Heart left ventricle (tissue), 16 donors: ENCODE results near the gene GMPPA. TPM values are rescaled to one million over a fixed set of nuclear protein-coding genes. Genes with fewer than 3 reads are reported as not detected.

Experiments used
- ATAC-seq, 4 donors: fragments of 200-7000 bp; cut with Tn5 transposase; one replicate each; pipeline ENCODE4 v1.9.1; 2020 to 2022; ENCODE audit warnings: moderate library complexity in 4 of 4, mild to moderate bottlenecking in 3 of 4, moderate number of reproducible peaks in 1 of 4
- DNase-seq, 5 donors: peaks; one replicate each; pipeline ENCODE4 v3.0.0-alpha.2; 2020
- H3K27ac ChIP-seq, 12 donors: fragments of 200-600 bp; sonication (generic) in 4 of 12; one replicate each; pipeline versions ENCODE4 v1.5.0 to v1.8.0; 2016 to 2022; ENCODE audit warnings: mild to moderate bottlenecking in 2 of 12
- H3K27me3 ChIP-seq, 9 donors: fragments of 200-600 bp; sonication (generic) in 2 of 9; one replicate each; pipeline versions ENCODE4 v1.5.1 to v1.8.0; 2016 to 2022; ENCODE audit warnings: mild to moderate bottlenecking in 3 of 9
- H3K36me3 ChIP-seq, 9 donors: fragments of 200-600 bp; sonication (generic) in 2 of 9; one replicate each; pipeline versions ENCODE4 v1.5.0 to v1.8.0; 2018 to 2022; ENCODE audit warnings: mild to moderate bottlenecking in 2 of 9
- H3K4me1 ChIP-seq, 12 donors: fragments of 200-600 bp; sonication (generic) in 4 of 12; one replicate each; pipeline versions ENCODE4 v1.5.0 to v1.8.0; 2016 to 2022; ENCODE audit warnings: mild to moderate bottlenecking in 3 of 12
- H3K4me3 ChIP-seq, 12 donors: fragments of 200-600 bp; sonication (generic) in 4 of 12; one replicate each; pipeline versions ENCODE4 v1.5.0 to v1.8.0; 2017 to 2022; ENCODE audit warnings: mild to moderate bottlenecking in 9 of 12, moderate library complexity in 4 of 12
- H3K9me3 ChIP-seq, 12 donors: fragments of 200-600 bp; sonication (generic) in 4 of 12; one replicate each; pipeline versions ENCODE4 v1.5.0 to v1.8.0; 2016 to 2022; ENCODE audit warnings: mild to moderate bottlenecking in 1 of 12
- POLR2A ChIP-seq, 2 donors: fragments of 450-650 bp; IDR thresholded peaks; one replicate each; pipeline ENCODE4 v1.6.1; 2017; ENCODE audit warnings: antibody characterized with exemption in 2 of 2, mild to moderate bottlenecking in 2 of 2, moderate library complexity in 2 of 2
- WGBS, 4 donors: extraction: QIAGEN DNeasy Blood & Tissue Kit in 2 of 4; methylation state at CpG; one replicate each; pipeline versions ENCODE4 v1.1.5 to v1.1.7; 2013 to 2018; 5-methylcytosine and 5-hydroxymethylcytosine counted together
- intact Hi-C, 10 donors: fragments of 100-400 bp; cut with DNase I; formaldehyde crosslinking; loops; one replicate each; pipeline versions ENCODE4 v1.11.1 to v1.14.2; 2022
- polyA plus RNA-seq, 2 donors: library from polyadenylated mRNA; stranded (reverse); fragments of 200-250 nt; gene quantifications; one replicate each; pipeline ENCODE4 v1.2.3, GENCODE V29; 2013
- total RNA-seq, 9 donors: library from RNA; depleted of rRNA in 2 of 9; stranded (reverse); fragments of >200 nt in 2 of 9; fragmentation: NEBNext Ultra II Directional in 3 of 9; extraction: Animal tissue kit (Norgen Biotek cat#: 25700) in 3 of 9; gene quantifications; one replicate each; pipeline versions ENCODE4 v1.1.0 to v1.2.4, GENCODE V29; 2016 to 2023
- TF ChIP-seq, protein P1 (sequence below), 12 donors: fragments of 200-600 bp; sonication (generic) in 4 of 12; IDR thresholded peaks; one replicate each; pipeline versions ENCODE4 v1.5.0 to v1.8.0; 2018 to 2022; ENCODE audit warnings: antibody characterized with exemption in 12 of 12, mild to moderate bottlenecking in 5 of 12
- donor health status: ischemic (EF 13 %, LVEDD 7.1; RV severe dilation, severe dysfunction).
- donor health status: healthy with polysubstance abuse.
- donor health status: DM: no; HTN: yes; CAD: no.
- donor health status: DM: no; HTN: no; CAD: no.
- donor health status: ischemic (EF 25% LVEDD 6.9; RV normal size, moderate dysfunction).
- donor health status: ischemic (EF 25% LVEDD 5.7; RV mildly dilated, moderate dysfunction).
- donor health status: healthy.
- donor health status: DM: yes; HTN: yes; CAD: no.
- donor health status: ischemic (EF 35%, LVEDD 5.7; RV mildly dilated, moderate dysfunction).
- donor health status: nonischemic (EF 11% LVEDD 7.7; RV severe dilation, severe dysfunction).
- donor health status: DM: yes; HTN: yes; CAD: no.
- donor health status: PGD.
- donor health status: ischemic (EF 29% LVEDD 5.4; RV normal size, mild dysfunction).
- donor health status: nonischemic (EF 23%, LVEDD 6.1; RV moderate dilation, normal function).

The GMPPA gene
- total and polyA plus RNA-seq, 11 donors: 15.8 to 35.5 (median 20.1) TPM

DNA sequence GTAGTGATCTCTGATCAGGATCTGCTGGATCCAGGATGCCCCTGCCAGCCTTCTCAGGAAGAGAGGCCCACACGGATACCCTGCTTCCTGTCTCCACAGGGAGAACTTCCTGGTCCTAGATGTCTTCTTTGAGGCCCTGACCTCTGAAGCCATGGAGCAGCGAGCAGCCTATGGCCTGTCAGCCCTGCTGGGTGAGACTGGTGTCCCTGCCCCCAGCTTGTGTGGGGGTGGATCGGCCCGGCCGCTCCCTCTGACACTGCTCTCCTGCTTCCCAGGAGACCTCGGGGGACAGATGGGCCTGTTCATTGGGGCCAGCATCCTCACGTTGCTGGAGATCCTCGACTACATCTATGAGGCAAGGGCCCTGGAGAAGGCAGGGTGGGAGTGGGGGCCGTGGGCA lies 38.3 kb downstream of the GMPPA start:
- DNase-seq (no peak), ATAC-seq (no peak)
- WGBS, 4 donors: 42 to 75% (median 57%) methylated on average over 4 to 9 of the region's 9 CpGs
- no peak overlapping the region for H3K27ac ChIP-seq
- TF ChIP-seq, protein P1, sequence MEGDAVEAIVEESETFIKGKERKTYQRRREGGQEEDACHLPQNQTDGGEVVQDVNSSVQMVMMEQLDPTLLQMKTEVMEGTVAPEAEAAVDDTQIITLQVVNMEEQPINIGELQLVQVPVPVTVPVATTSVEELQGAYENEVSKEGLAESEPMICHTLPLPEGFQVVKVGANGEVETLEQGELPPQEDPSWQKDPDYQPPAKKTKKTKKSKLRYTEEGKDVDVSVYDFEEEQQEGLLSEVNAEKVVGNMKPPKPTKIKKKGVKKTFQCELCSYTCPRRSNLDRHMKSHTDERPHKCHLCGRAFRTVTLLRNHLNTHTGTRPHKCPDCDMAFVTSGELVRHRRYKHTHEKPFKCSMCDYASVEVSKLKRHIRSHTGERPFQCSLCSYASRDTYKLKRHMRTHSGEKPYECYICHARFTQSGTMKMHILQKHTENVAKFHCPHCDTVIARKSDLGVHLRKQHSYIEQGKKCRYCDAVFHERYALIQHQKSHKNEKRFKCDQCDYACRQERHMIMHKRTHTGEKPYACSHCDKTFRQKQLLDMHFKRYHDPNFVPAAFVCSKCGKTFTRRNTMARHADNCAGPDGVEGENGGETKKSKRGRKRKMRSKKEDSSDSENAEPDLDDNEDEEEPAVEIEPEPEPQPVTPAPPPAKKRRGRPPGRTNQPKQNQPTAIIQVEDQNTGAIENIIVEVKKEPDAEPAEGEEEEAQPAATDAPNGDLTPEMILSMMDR (IDR thresholded peaks at IDR 0.05): no peak
- TF ChIP-seq POLR2A (IDR thresholded peaks at IDR 0.05): no peak
- H3K4me1 ChIP-seq: peaks cover 0 to 27% (median 13%) of the 10 kb centered on the region in 12 donors
- intact Hi-C loops: loop anchor here in 1 of 10 donors (5.0 kb wide), 1 partner anchor 150 kb away; no protein-coding TSS in a partner anchor
- no peaks in the 10 kb centered on the region for H3K9me3 ChIP-seq
- peaks cover 0 to 12% (median 0%) of the 10 kb centered on the region in 9 donors for H3K27me3 ChIP-seq
- peaks cover 0 to 32% (median 27%) of the 10 kb centered on the region in 9 donors for H3K36me3 ChIP-seq
- no peak overlapping the region for H3K4me3 ChIP-seq

DNA sequence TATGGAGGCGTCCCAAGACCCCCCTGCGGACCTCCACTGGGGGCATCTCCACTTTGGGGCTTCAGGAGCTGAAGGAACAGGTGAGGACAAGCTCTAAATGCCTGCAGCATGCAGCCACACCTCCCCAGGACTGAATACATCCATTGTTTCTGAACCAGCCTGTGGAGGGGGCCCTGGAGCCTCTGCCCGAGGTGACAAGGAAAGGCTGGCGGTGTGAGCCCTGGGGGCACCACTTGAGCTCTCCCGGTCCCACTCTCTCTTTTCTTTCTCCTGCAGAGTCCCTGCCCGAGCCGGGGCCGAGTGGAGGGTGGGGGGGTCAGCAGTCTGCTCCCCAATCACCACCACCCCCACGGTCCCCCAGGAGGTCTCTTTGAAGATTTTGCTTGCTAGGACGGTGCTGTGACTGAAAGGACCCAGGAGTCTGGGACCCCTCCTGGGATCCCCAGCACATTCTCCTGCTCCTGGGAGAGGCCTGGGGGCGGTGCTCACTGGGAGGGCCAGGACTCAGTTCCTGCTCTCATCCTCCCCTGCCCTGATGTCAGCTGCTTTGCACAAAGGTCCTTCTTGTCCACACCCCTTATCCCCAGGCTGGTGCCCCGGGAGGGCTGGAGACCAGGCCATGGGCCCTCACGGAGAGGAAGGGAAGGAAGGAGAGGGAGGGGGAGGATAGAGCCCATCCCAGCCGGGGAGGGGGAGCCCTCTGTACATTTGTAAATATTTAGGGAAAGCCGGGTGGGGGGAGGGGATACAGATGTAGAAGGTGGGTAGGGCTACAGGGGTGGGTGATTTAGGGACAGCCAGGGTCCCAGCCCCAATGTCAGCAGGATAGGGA lies 39.2 kb downstream of the GMPPA start:
- DNase-seq (no peak), ATAC-seq (no peak)
- Histone ChIP-seq H3K27me3 (peaks cover 0 to 12% (median 2%) of the 10 kb centered on the region in 9 donors), H3K9me3 (no peaks in the 10 kb centered on the region), H3K4me1 (peaks cover 0 to 36% (median 18%) of the 10 kb centered on the region in 12 donors), H3K4me3 (no peak overlapping the region), H3K36me3 (peaks cover 0 to 32% (median 27%) of the 10 kb centered on the region in 9 donors), H3K27ac (peak overlapping the region in 2 of 12 donors; percentile 29)
- intact Hi-C loops: loop anchor here in 1 of 10 donors (5.0 kb wide), 1 partner anchor 149 kb away; no protein-coding TSS in a partner anchor
- TF ChIP-seq POLR2A (IDR thresholded peaks at IDR 0.05): no peak
- TF ChIP-seq, protein P1 (IDR thresholded peaks at IDR 0.05): no peak
- 42 to 54% (median 48%) methylated on average over 10 to 14 of the region's 15 CpGs for WGBS, 4 donors

DNA sequence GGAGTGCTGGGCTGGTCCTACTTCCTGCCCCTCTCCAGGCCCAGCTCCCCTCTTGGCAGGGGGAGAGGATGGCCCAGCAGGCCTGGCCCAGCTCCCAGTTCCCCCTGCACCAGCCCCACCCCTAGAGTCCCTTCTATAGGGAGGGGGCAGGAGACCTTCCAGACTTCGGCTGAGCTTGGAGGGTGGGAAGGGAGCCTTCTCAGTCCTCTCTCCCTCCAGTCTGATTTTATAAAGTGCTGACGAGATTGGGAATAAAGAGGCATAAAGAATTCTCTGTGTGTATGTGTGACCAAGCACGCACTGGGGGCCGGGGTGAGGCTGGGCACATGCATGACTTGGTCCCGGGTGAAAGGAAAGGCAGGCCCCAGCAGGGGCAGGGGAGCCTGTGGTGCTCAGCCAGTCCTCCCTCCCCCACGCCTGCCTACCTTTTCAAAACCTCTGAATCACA lies 39.8 kb downstream of the GMPPA start:
- TF ChIP-seq, protein P1 (IDR thresholded peaks at IDR 0.05): no peak
- no peak for TF ChIP-seq POLR2A (IDR thresholded peaks at IDR 0.05)
- DNase-seq: no peak

More for the DNA sequence above, 39.8 kb downstream of the GMPPA start:
- Histone ChIP-seq H3K36me3 (peaks cover 0 to 32% (median 27%) of the 10 kb centered on the region in 9 donors), H3K27me3 (peaks cover 0 to 12% (median 0%) of the 10 kb centered on the region in 9 donors), H3K4me1 (peaks cover 0 to 42% (median 21%) of the 10 kb centered on the region in 12 donors), H3K27ac (peak overlapping the region in 2 of 12 donors; percentile 29), H3K4me3 (no peak overlapping the region), H3K9me3 (no peaks in the 10 kb centered on the region)
- WGBS, 4 donors: 35 to 48% (median 43%) methylated on average over 6 of the region's 6 CpGs
- no peak for ATAC-seq
- intact Hi-C loops: loop anchor here in 1 of 10 donors (5.0 kb wide), 1 partner anchor 149 kb away; no protein-coding TSS in a partner anchor
